ENCODE results near the gene PDK2. TPM values are rescaled to one million over a fixed set of nuclear protein-coding genes. Genes with fewer than 3 reads are reported as not detected.

Gene PDK2
- total and polyA plus RNA-seq, 10 of the 15 experiments (the other 5 are each of a cell fraction or from before 2014, with no cell fraction given) = 0.98 to 22.6 (median 12.3) TPM

- ChIA-PET SMC1A (ENCODE audit: uncharacterized antibody, unreplicated experiment) (interaction anchor here (1.4 kb wide), 1 partner anchor 64 kb away, joined by 3 read pairs; no protein-coding TSS in a partner anchor), RAD21 (ENCODE audit: unreplicated experiment) (interaction anchor here (1.2 kb wide), 1 partner anchor 209 kb away, joined by 3 read pairs; no protein-coding TSS in a partner anchor), POLR2A (no interaction called here), CTCF (interaction anchor here (0.5 to 5.7 kb wide), 3 partner anchors 23 to 61 kb away, joined by 3 to 64 read pairs (median 3); no protein-coding TSS in a partner anchor)
- Histone ChIP-seq H3K4me3 (no peak overlapping the region), H3K27me3 (replicated peaks in 1 of 2; ENCODE audit: control insufficient read depth in 2 of 2, insufficient read depth in 2 of 2, low read length in 1 of 2) (no peaks in the 10 kb centered on the region), H4K20me1 (ENCODE audit: control insufficient read depth, insufficient read depth) (no peaks in the 10 kb centered on the region), H3K36me3 (ENCODE audit: control insufficient read depth in 2 of 2, insufficient read depth in 2 of 2, low read length in 1 of 2) (no peaks in the 10 kb centered on the region), H3K4me2 (ENCODE audit: control insufficient read depth, insufficient read depth) (no peak overlapping the region), H3K79me2 (ENCODE audit: control insufficient read depth, insufficient read depth, low read length) (no peaks in the 10 kb centered on the region), H3K9me3 (replicated peaks; ENCODE audit: control insufficient read depth, insufficient read depth, low read length) (no peaks in the 10 kb centered on the region), H3K27ac (ENCODE audit: control insufficient read depth, insufficient read depth) (no peak overlapping the region), H2AFZ (ENCODE audit: control insufficient read depth, low read depth, low read length) (no peak overlapping the region), H3K9ac (ENCODE audit: control insufficient read depth, insufficient read depth, low read length) (no peak overlapping the region), H3K4me1 (ENCODE audit: control insufficient read depth, insufficient read depth, low read length) (0 out of 2 replicates have a peak, but pooled peaks cover 2% of the 10 kb centered on the region)
- BruUV-seq (replicated peaks) = no TSS peak
- in situ Hi-C loops (cut with MboI) (loop anchor here (5.0 kb wide), 1 partner anchor 63 kb away; no protein-coding TSS in a partner anchor), intact Hi-C loops (cut with micrococcal nuclease; ENCODE audit: unreplicated experiment) (no loop called here)
- no peak for ATAC-seq
- FAIRE-seq = no peak
- 64% methylated on average over 6 of the region's 6 CpGs for WGBS (ENCODE audit: insufficient coverage, insufficient replicate concordance, low lambda C conversion rate, missing lambda C conversion rate)
- no peak for DNase-seq (ENCODE audit: low read depth, low spot score)
- TF ChIP-seq GATAD2B (conservative IDR thresholded peaks at IDR 0.05; ENCODE audit: low read depth) (no peak), GABPA (IDR thresholded peaks at IDR 0.05; ENCODE audit: low read depth) (no peak), MEF2A (IDR thresholded peaks at IDR 0.05; ENCODE audit: insufficient read depth, low read depth, low read length) (no peak), ZNF207 (IDR thresholded peaks at IDR 0.05; ENCODE audit: borderline replicate concordance) (no peak)
These were observed 5.1 kb upstream of the PDK2 start for GRCh38 chr17:50090071-50090470.

DNA sequence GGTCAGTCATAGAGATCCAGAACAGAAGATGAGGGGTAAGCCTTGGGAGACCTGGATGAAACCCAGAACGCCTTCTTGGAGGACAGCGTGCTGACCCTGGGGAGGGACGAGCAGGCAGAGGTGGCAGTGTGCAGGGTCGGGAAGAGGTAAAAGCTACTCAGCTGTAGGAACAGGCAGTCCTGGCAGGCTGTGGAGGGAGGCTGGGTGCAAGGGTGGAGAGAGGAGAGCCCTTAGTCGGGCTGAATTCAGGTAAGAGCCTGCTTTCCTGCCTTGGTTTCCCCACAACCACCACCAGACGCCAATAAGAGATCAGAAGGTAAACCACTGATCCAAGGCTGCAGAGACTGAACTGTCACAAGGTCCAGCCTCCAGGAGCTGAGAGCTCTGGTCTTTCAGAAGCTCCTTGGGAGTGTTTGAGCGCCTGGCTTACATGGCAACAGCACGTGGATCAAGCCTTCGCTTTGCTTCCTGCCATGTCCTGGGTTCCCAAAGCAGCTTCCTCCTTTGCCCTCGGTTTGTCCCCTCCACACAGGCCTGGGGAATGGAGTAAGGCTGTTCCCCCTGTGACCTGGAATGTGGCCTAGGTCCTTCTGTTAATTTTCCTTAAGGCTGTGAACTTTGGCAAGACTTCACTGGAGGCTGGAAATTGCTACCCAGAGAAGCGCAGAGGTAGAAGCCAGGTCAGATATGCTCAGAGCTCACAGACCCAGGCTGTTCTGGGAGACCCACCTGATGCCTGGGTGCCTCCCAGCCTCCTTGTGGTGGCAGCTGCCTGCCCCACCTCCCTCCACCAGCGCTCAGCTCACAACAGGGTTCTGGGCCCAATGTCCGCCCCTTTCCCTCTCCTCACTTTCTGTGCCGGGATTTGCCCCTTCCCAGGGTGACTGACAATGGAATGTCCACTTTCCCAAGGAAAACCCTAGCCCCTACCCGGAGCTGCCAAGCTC lies 3.9 kb upstream of the PDK2 start:
- in situ Hi-C loops (cut with MboI) = loop anchor here (5.0 kb wide), 1 partner anchor 64 kb away; no protein-coding TSS in a partner anchor
- WGBS (ENCODE audit: insufficient coverage, insufficient replicate concordance, low lambda C conversion rate, missing lambda C conversion rate) = 50% methylated on average over 15 of the region's 15 CpGs
- Histone ChIP-seq H3K27ac (ENCODE audit: control insufficient read depth, insufficient read depth) (no peak overlapping the region), H3K9ac (ENCODE audit: control insufficient read depth, insufficient read depth, low read length) (no peak overlapping the region), H3K27me3 (replicated peaks in 1 of 2; ENCODE audit: control insufficient read depth in 2 of 2, insufficient read depth in 2 of 2, low read length in 1 of 2) (no peaks in the 10 kb centered on the region), H3K4me2 (ENCODE audit: control insufficient read depth, insufficient read depth) (no peak overlapping the region), H3K79me2 (ENCODE audit: control insufficient read depth, insufficient read depth, low read length) (no peaks in the 10 kb centered on the region), H3K4me3 (no peak overlapping the region), H3K36me3 (ENCODE audit: control insufficient read depth in 2 of 2, insufficient read depth in 2 of 2, low read length in 1 of 2) (no peaks in the 10 kb centered on the region), H2AFZ (ENCODE audit: control insufficient read depth, low read depth, low read length) (no peak overlapping the region), H4K20me1 (ENCODE audit: control insufficient read depth, insufficient read depth) (no peaks in the 10 kb centered on the region), H3K4me1 (ENCODE audit: control insufficient read depth, insufficient read depth, low read length) (peaks cover 11% of the 10 kb centered on the region), H3K9me3 (replicated peaks; ENCODE audit: control insufficient read depth, insufficient read depth, low read length) (no peaks in the 10 kb centered on the region)
- BruUV-seq (replicated peaks) = no TSS peak
- no peak for ATAC-seq
- intact Hi-C loops (cut with micrococcal nuclease; ENCODE audit: unreplicated experiment) = no loop called here
- ChIA-PET SMC1A (ENCODE audit: uncharacterized antibody, unreplicated experiment) (interaction anchor here (0.6 to 3.7 kb wide), 5 partner anchors 24 to 330 kb away, joined by 3 to 23 read pairs (median 5); no protein-coding TSS in a partner anchor), POLR2A (no interaction called here), CTCF (interaction anchor here (0.7 to 5.7 kb wide), 13 partner anchors 11 to 207 kb away, joined by 3 to 64 read pairs (median 7); partner anchors contain the start of genes ITGA3 and PPP1R9B), RAD21 (ENCODE audit: unreplicated experiment) (interaction anchor here (0.6 to 1.2 kb wide), 2 partner anchors 109 to 207 kb away, joined by 3 read pairs; no protein-coding TSS in a partner anchor)
- FAIRE-seq = no peak
- DNase-seq (ENCODE audit: low read depth, low spot score) = no peak
- TF ChIP-seq ATF7 (IDR thresholded peaks at IDR 0.05; ENCODE audit: low read depth) (no peak), WRNIP1 (IDR thresholded peaks at IDR 0.05; ENCODE audit: borderline replicate concordance, low read depth, low read length) (no peak), RELB (IDR thresholded peaks at IDR 0.05; ENCODE audit: low read depth) (no peak), FOS (IDR thresholded peaks at IDR 0.05; ENCODE audit: borderline replicate concordance, extremely low read depth, insufficient read length) (no peak), HDAC6 (IDR thresholded peaks at IDR 0.05; ENCODE audit: unreplicated experiment) (no peak), SMC3 (IDR thresholded peaks at IDR 0.05; ENCODE audit: borderline replicate concordance, low read length) (no peak)
